GM23338 (cell line): Measurements from ENCODE around the gene LEMD1. TPM values are rescaled to one million over a fixed set of nuclear protein-coding genes. Genes with fewer than 3 reads are reported as not detected.

ENCODE experiments used
- ATAC-seq: fragments of 200-7000 bp; cut with Tn5 transposase; 3 replicates; pipeline ENCODE4 v1.9.1; 2020
- DNase-seq: peaks from one replicate; pipeline ENCODE4 v3.0.0-alpha.2; 2015; ENCODE audit warnings: low spot score
- H2AFZ ChIP-seq: fragments of 200-600 bp; sonication (generic); 2 replicates; pipeline ENCODE4 v1.8.0; 2016; ENCODE audit warnings: antibody characterized with exemption, mild to moderate bottlenecking, moderate library complexity
- H3F3A ChIP-seq: fragments of 200-600 bp; sonication (generic); replicated peaks from 2 replicates; pipeline ENCODE4 v1.8.0; 2017; ENCODE audit warnings: antibody characterized with exemption, mixed run types, low read depth
- H3K27ac ChIP-seq: fragments of 200-600 bp; sonication (generic); 2 replicates; pipeline ENCODE4 v1.6.1; 2016; ENCODE audit warnings: low read depth
- H3K27me3 ChIP-seq: fragments of 200-600 bp; sonication (generic); 2 replicates; pipeline ENCODE4 v1.8.0; 2016; ENCODE audit warnings: mild to moderate bottlenecking, mixed run types, moderate library complexity; ENCODE audit not compliant: insufficient read depth
- H3K36me3 ChIP-seq: fragments of 200-600 bp; sonication (generic); 2 replicates; pipeline ENCODE4 v1.8.0; 2016; ENCODE audit warnings: mild to moderate bottlenecking; ENCODE audit not compliant: insufficient read depth
- H3K4me1 ChIP-seq: fragments of 200-600 bp; sonication (generic); 2 replicates; pipeline ENCODE4 v1.8.0; 2016; ENCODE audit warnings: mild to moderate bottlenecking, moderate library complexity; ENCODE audit not compliant: insufficient read depth
- H3K4me2 ChIP-seq: fragments of 200-600 bp; sonication (generic); 2 replicates; pipeline ENCODE4 v1.7.1; 2017; ENCODE audit warnings: mixed run types
- H3K4me3 ChIP-seq: fragments of 200-600 bp; sonication (generic); 2 replicates; pipeline ENCODE4 v1.6.1; 2016; ENCODE audit warnings: mixed run types
- H3K79me2 ChIP-seq: fragments of 200-600 bp; sonication (generic); replicated peaks from 2 replicates; pipeline ENCODE4 v1.8.0; 2017; ENCODE audit warnings: mild to moderate bottlenecking; ENCODE audit not compliant: insufficient read depth
- H3K9me2 ChIP-seq: fragments of 200-600 bp; sonication (generic); 2 replicates; pipeline ENCODE4 v1.8.0; 2017; ENCODE audit not compliant: insufficient read depth
- H4K20me1 ChIP-seq: fragments of 200-600 bp; sonication (generic); replicated peaks from 2 replicates; pipeline ENCODE4 v1.8.0; 2017; ENCODE audit warnings: mild to moderate bottlenecking; ENCODE audit not compliant: insufficient read depth
- H3K27ac Mint-ChIP-seq: 2 replicates; pipeline ENCODE4 v1.8.0; 2020; ENCODE audit warnings: inconsistent platforms, mild to moderate bottlenecking, moderate library complexity, mixed read lengths
- H3K27me3 Mint-ChIP-seq: 3 replicates; pipeline ENCODE4 v1.8.0; 2022; ENCODE audit warnings: low read depth, mild to moderate bottlenecking, moderate library complexity, mixed read lengths, inconsistent platforms; ENCODE audit not compliant: insufficient read depth, poor library complexity
- H3K36me3 Mint-ChIP-seq: 3 replicates; pipeline ENCODE4 v1.8.0; 2021; ENCODE audit warnings: low read depth, mild to moderate bottlenecking, inconsistent platforms, moderate library complexity, mixed read lengths
- H3K4me1 Mint-ChIP-seq: 3 replicates; pipeline ENCODE4 v1.8.0; 2020; ENCODE audit warnings: mild to moderate bottlenecking, inconsistent platforms, mixed read lengths
- H3K4me3 Mint-ChIP-seq: 3 replicates; pipeline ENCODE4 v1.8.0; 2021; ENCODE audit warnings: moderate library complexity, mild to moderate bottlenecking, inconsistent platforms, mixed read lengths
- H3K9me3 Mint-ChIP-seq: 3 replicates; pipeline ENCODE4 v1.8.0; 2020; ENCODE audit warnings: moderate library complexity, mild to moderate bottlenecking, inconsistent platforms, mixed read lengths
- EZH2 ChIP-seq: fragments of 200-600 bp; sonication (generic); IDR thresholded peaks from one replicate; pipeline ENCODE4 v1.8.0; 2017; ENCODE audit warnings: antibody characterized with exemption, mild to moderate bottlenecking, low read depth; ENCODE audit not compliant: unreplicated experiment
- EZH2phosphoT487 ChIP-seq: fragments of 200-600 bp; sonication (generic); IDR thresholded peaks from one replicate; pipeline ENCODE4 v1.8.1; 2018; ENCODE audit warnings: antibody characterized with exemption; ENCODE audit not compliant: unreplicated experiment
- JUNB ChIP-seq: IDR thresholded peaks from one replicate; pipeline ENCODE4 v1.6.1; 2016; ENCODE audit warnings: antibody characterized with exemption; ENCODE audit not compliant: unreplicated experiment
- POLR2AphosphoS5 ChIP-seq: IDR thresholded peaks from 2 replicates; pipeline ENCODE4 v1.6.1; 2016; ENCODE audit warnings: antibody characterized with exemption, low read depth
- STAT1 ChIP-seq: IDR thresholded peaks from one replicate; pipeline ENCODE4 v1.6.1; 2016; ENCODE audit warnings: antibody characterized with exemption; ENCODE audit not compliant: unreplicated experiment
- ZNF114 ChIP-seq: fragments of 250-450 bp; sonication (Bioruptor Pico); IDR thresholded peaks from 2 replicates; pipeline ENCODE4 v1.5.0; 2020; ENCODE audit warnings: mild to moderate bottlenecking, moderate library complexity
- ZNF331 ChIP-seq: fragments of 250-450 bp; sonication (Bioruptor Pico); IDR thresholded peaks from 2 replicates; pipeline ENCODE4 v1.5.0; 2020; ENCODE audit warnings: low read depth, mild to moderate bottlenecking, moderate library complexity
- ZNF462 ChIP-seq: fragments of 250-450 bp; sonication (Bioruptor Pico); IDR thresholded peaks from 2 replicates; pipeline ENCODE4 v1.5.0; 2020; ENCODE audit warnings: mild to moderate bottlenecking, moderate library complexity
- polyA plus RNA-seq: library from polyadenylated mRNA; unstranded; fragments of >200 nt; fragmentation: Nextera tagmentation; extraction: Ambion mirVana; gene quantifications from 2 replicates; pipeline ENCODE4 v1.2.1, GENCODE V29; 2016
- total RNA-seq: library from RNA; depleted of rRNA; stranded (reverse); fragments of >200 nt; shearing (Covaris generic); gene quantifications from 2 replicates; pipeline ENCODE4 v1.2.3, GENCODE V29; 2014
- TF ChIP-seq, protein P1 (sequence below): IDR thresholded peaks from 2 replicates; pipeline ENCODE4 v1.6.1; 2016; ENCODE audit warnings: antibody characterized with exemption

Gene LEMD1
- total and polyA plus RNA-seq, 2 experiments from 2014 or later, result 4.7 to 10.7 TPM

GRCh38 chr1:205435578-205436573, 14.0 kb upstream of the LEMD1 start (continued):
- TF ChIP-seq ZNF462 (CRISPR knock-in tag), result no peak

GRCh38 chr1:205434738-205435137, 12.9 kb upstream of the LEMD1 start:
- Histone ChIP-seq H4K20me1 (0 out of 2 replicates have a peak, but pooled peaks cover 3% of the 10 kb centered on the region), H3K36me3 (no peaks in the 10 kb centered on the region), H3K27me3 (peaks cover 11% of the 10 kb centered on the region), H3K27ac (no peak overlapping the region), H3K9me2 (no peaks in the 10 kb centered on the region), H3F3A (no peaks in the 10 kb centered on the region), H2AFZ (no peak overlapping the region), H3K4me3 (no peak overlapping the region), H3K4me1 (peaks cover 31% of the 10 kb centered on the region), H3K4me2 (no peak overlapping the region), H3K79me2 (no peaks in the 10 kb centered on the region)
- Mint-ChIP-seq H3K36me3 (0 out of 3 replicates have a peak, but pooled peaks cover 3% of the 10 kb centered on the region), H3K4me1 (peaks cover 47% of the 10 kb centered on the region), H3K27me3 (peaks cover 48% of the 10 kb centered on the region), H3K27ac (no peak overlapping the region), H3K4me3 (no peak overlapping the region; the same call in 2 of the 3 replicates), H3K9me3 (no peaks in the 10 kb centered on the region)
- no peak for ATAC-seq
- DNase-seq, result no peak
- TF ChIP-seq ZNF114 (no peak), EZH2phosphoT487 (no peak), POLR2AphosphoS5 (no peak), JUNB (no peak), EZH2 (no peak), ZNF331 (CRISPR knock-in tag) (no peak), STAT1 (no peak)
- TF ChIP-seq, protein P1, sequence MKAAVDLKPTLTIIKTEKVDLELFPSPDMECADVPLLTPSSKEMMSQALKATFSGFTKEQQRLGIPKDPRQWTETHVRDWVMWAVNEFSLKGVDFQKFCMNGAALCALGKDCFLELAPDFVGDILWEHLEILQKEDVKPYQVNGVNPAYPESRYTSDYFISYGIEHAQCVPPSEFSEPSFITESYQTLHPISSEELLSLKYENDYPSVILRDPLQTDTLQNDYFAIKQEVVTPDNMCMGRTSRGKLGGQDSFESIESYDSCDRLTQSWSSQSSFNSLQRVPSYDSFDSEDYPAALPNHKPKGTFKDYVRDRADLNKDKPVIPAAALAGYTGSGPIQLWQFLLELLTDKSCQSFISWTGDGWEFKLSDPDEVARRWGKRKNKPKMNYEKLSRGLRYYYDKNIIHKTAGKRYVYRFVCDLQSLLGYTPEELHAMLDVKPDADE, result no peak
